RCC 7860 (cell line): ENCODE measurements around the gene ZC3H18.
A peak's percentile ranks its signal among the peaks of the same experiment; 100 is the strongest.

ENCODE experiments used
- DNase-seq: peaks from one replicate; pipeline ENCODE4 v3.0.0-alpha.2; 2015; ENCODE audit warnings: low spot score
- FAIRE-seq: peaks from 2 replicates; lab custom pipeline; 2012; peaks lifted over from hg19 to GRCh38; lab: Jason Lieb, UNC

The ZC3H18 gene

DNA sequence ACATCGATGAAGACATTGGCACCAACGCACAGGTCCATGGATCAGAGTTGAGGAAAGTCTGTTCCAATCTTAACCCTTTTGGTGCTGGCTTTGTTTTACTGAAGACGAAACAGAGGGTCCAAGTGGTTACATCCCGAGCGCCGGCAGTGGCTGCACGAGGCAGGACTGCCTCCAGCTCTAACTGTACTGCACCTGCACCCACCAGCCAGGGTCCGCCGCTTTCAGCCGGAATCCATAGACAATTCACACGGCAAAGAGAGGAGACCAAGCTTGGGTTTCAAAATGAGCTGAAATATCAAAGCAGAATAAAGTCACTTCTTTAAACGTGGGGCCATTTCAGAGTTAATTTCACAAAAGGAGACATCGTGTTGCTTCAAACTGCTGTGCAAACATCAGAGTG is 21.2 kb upstream of the ZC3H18 start:
- DNase-seq (no peak), FAIRE-seq (no peak)

DNA sequence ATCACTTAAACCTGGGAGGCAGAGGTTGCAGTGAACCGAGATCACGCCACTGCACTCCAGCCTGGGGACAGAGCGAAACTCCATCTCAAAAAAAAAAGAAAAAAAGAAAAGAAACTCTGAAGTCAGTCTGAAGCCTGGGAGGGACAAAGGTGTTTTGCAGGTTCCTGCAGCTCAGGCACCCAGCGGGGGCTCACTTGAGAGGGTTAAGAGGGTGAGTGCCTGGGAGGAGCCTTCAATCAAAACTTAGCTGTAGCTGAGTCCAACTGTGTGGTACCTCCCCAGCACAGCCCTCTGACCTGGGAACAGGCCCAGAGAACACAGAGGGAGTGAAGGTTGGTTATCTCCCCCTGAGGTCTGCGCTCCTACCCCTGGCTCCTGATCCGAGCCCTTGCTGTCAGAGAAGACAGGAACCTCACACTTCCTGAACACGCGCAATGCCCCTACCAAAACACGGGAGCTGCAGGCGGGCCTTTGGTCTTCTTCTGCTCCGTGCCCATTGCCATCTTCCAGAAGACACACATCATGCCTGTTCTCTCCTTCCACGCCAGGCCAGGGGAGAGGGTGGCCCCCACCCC is 20.4 kb upstream of the ZC3H18 start:
- FAIRE-seq, result no peak
- DNase-seq, result no peak

DNA sequence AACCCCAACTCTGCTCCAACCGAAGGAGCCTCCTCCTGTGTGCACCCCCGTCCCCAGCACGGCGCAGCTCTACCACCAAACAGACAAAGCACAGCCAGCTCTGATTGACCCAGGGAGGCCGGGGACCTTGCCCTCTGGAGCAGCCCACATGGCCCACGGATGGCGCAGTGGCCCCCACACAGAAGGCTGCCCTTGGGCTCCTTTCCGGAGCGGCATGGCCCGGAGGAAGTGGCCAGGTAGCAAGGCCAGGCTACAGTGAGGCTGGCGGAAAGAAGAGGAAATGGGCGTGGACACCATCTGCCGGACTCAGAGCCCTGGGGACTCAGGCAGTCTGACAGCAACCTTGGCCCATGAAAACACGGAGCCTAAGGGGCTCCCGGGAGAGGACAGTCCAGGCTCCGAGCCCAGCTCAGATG is 19.9 kb upstream of the ZC3H18 start:
- no peak for FAIRE-seq
- no peak for DNase-seq

DNA sequence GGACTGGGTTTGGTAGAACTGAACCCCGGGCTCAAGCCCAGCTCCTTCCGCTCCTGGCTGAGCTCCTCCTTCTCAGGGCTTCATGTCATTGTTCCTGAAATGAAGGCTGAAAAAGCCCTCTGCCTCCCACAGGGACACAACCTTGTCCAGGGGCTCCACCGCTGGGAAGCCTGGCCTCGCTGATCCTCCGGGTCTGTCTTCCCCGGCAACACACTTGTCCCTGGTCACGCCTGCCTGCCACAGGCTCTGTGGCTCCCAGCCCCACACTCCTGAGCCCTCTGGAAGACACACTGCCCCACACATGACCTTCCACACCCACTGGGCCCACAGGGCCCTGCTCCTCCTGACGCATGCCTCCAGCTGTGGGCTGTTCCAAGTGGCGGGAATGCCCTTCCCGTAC is 18.0 kb upstream of the ZC3H18 start:
- FAIRE-seq, result no peak
- DNase-seq, result no peak

DNA sequence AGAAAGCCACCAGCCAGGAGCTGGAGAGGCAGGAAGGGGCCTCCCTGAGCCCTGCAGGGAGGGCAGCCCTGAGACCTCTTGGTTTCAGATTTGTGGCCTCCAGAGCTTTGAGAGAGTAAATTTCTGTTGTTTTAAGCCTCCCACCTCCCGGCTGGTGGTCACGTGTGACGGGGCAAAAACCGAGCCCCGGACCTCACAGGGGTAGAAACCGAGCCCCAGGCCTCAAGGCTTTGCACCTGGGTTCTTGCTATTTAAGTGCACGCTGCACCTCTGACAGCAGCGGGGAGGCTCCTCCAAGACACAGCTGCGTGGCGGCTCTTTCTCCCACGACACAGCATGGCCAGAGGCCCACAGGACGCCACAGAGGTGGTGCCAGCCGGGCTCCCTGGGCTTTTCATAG is 17.4 kb upstream of the ZC3H18 start:
- DNase-seq (no peak), FAIRE-seq (no peak)

DNA sequence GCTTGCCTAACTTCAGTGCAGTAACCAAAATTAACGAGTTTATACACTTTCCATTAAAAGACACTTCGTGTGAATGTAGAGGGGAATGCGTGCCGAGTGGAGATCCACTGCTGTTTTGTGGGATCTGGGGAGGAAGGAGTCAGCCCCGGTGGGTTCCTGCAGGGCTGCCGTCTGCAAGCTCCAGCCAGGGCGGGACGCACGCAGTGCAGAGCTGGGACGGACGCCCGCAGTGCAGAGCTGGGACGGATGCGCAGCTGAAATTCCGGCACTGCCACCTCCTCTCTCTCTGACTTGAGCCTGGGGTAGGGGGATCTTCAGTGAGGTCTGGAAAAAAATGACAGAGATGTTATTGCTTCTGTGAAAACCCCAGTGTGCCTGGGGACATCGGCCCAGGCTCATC is 16.5 kb upstream of the ZC3H18 start:
- FAIRE-seq, result no peak
- no peak for DNase-seq

DNA sequence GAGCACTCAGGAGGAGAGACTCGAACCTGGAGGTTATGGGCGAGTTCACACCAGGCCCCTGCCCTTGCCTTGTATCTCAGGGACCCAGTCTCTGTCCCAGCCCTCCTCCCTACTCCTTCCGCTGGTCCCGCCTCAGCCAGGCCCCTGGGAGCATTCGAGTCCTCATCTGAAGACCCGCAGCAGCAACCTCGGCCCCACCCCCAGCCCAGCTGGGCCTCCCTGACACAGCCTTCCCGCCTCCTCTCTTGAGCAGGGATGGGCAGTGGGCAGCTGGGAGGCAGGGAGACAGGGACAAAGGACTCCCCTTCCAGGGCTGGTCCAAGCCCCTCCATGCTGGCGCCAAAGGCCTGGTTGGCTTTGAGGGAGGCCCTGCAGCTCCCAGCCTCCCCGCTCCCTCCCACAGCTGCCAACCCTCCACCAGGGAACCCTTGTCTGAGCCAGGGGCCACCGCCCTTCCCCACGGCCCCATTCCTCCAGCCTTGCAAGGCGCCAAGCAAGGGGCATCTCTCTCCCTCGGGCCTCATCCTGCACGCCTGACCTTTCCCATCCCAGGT is 15.4 kb upstream of the ZC3H18 start:
- DNase-seq (no peak), FAIRE-seq (no peak)

DNA sequence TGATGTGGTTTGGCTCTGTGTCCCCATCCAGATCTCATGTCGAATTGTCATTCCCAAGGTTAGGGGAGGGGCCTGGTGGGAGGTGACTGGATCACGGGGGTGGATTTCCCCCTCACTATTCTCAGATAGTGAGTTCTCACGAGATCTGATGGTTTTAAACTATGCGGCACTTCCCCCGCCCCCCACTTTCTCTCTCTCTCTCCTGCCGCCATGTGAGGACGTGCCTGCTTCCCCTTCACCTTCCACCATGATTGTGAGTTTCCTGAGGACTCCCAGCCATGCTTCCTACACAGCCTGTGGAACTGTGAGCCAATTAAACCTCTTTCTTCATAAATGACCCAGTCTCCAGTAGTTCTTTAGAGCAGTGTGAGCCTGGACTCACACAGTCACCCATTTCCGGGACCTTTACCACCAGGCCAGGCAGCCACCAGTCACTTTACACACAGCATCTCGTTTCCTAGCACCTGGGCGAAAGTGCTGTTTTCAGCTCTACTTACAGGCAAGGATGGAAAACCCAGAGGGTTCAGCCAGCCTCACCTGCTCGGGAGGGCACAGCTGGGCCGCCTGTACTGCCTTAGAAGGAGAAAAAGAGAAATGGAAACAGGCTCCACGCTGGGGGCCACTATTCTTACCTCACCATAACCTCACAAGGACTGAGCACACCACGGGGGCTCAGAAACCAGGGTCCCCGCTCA is 13.8 kb upstream of the ZC3H18 start:
- FAIRE-seq (no peak), DNase-seq (no peak)

DNA sequence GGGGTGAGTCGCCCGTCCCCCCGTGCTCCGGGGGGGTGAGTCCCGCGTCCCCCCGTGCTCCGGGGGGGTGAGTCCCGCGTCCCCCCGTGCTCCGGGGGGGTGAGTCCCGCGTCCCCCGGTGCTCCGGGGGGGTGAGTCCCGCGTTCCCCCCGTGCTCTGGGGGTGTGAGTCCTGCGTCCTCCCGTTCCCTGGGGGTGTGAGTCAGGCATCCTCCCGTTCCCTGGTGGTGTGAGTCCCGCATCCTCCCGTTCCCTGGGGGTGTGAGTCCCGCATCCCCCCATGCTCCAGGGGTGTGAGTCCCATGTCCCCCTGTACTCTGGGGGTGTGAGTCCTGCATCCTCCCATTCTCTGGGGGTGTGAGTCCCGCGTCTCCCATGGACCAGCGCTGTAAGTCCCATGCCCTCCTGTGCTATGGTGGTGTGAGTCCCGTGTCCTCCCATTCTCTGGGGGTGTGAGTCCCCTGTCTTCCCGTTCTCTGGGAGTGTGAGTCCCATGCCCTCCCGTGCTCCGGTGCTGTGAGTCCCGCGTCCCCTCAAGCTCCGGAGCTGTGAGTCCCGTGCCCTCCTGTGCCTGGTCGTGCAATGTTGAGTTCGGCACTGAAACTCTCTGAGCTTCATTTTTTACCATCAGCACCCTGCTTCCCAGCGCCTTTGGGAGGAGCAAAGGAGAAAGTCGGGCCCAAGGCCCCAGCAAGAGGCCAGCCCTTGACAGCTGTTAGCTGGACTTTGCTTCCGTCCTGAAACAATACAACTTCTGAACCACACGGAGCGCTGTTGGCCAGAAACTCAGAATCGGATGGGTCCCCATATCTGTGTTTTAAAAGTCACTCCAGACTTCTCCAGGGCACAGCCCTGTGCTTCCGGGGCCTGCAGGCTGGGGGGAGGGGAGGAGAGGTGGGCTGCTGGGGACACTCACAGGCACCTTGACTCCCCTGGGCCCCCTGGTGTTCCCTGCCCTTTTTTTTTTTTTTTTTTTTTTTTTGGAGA is 11.5 kb upstream of the ZC3H18 start:
- peak; percentile 35 for DNase-seq
- FAIRE-seq, result no peak

DNA sequence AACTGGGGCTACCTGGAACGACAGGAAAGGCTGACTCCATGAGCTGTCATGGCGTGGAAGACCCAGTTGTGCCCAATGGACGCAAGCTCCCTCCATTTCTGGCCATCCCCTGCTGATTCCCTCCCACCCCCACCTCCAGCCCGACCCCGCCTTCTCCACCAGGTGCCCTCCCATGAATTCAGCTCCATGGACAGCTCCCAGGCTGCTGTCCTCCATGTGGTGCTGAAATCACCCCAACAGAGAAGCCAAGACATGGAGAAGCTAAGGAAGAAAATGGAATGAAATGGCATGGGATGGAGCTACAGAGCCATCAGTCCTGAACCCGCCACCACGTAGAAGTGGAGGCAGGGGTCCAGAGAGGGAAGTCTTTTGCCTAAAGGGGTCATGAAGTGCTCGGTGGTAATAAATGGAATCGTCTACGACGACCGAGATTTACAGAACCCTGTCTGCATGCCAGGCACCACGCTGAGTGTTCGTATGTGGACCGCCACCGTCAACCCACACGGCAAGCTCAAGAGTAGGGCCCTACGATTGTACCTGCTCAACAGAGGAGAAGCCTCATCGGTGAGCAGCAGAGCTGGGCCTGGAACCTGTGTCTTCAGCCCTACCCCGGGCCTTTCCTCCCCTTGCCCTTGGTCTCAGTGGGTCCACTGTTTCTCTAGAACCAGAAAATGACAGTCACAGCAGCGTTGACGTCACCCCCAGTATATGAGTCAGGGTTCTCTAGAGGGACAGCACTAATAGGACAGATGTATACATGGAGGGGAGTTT is 9.3 kb upstream of the ZC3H18 start:
- no peak for FAIRE-seq
- DNase-seq, result no peak

DNA sequence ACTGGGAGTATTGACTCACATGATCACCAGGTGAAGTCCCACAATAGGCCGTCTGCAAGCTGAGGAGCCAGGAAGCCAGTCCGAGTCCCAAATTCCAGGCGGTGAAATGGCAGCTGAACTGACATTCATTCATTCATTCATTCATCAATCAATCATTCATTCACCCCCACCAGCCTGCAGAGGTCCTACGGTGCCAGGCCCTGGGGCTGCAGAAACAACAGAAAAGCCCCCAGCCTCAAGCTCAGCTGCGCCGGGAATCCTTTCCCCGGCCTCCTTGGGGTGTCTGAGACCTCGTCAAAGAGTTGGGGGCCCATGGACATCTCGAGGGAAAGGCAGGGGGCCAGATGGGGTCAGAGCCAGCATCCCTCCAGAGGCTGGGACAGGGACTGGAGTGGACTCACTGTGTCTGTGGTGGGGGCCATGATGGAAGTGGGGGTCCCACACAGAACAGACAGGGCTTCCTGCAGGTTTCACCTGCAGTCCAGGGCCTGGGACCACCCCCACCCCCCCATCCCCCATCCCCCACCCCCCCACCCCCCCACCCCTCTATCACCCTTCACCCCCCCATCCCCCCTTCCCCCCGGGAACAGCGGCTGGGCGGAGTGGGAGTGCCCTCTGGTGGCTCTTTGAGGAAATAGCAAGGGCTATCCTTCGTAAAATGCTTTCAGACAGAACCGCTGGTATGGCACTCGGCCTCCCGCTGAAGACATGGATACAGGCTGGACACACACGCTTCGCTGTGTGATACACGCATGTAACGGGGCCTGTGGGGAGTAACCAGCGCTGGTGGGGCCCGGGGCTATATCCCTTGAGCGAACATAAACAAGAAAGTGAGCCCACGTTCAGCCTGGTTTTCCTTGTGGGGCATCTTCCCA is 8.5 kb upstream of the ZC3H18 start:
- FAIRE-seq (no peak), DNase-seq (peak; percentile 26)

DNA sequence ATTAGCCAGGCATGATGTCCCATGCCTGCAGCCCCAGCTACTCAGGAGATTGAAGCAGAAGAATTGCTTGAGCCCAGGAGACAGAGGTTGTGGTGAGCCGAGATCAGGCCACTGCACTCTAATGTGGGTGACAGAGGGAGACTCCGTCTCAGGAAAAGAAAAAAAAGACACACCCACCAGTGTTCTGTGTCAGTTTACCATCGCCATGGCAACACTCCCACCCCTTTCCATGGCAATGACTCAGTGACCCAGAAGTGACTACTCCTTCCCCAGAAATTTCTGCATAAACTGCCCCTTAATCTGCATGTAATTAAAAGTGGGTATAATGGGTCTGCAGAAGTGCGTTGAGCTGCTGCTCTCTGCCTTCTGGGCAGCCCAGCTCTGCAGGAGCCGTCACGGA is 4.0 kb upstream of the ZC3H18 start:
- DNase-seq, result peak; percentile 28
- no peak for FAIRE-seq

DNA sequence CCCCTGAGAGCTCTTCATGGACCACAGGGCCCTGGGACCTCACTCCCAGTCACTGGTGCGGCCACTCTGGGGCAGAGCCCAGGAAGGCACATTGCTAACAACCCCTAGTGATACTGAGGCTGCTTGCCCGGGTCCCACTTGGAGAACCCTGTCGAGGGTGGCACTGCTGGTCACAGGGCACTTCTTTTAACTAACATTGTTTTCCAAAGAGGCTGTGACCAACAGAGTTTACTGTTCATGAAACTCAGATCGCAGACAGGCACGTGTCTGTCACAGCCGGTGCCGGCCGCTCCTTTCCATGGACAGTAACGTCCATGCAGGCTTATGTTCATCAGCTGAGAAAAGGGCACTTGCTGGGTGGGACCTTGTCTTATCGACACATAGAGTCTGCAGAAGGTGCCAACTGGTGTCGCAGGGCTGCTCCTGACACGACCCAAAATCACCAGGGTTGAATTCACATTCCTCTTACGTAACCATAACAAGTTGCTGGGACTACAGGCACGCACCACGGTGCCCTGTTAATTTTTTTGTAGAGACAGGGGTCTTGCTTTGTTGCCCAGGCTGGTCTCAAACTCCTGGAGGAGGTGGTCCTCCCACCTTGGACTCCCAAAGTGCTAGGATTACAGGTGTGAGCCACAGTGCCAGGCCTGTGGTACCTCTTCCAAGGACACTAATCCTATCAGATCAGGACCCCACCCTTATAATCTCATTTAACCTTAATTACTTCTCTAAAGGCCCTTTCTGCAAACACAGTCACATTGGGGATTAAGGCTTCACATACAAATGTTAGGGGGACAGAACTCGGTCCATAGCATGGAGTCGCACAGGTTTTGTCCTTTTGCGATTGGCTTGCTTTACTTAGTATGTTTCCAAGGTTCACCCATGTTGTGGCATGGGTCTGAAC is 1.2 kb upstream of the ZC3H18 start:
- no peak for DNase-seq
- FAIRE-seq, result no peak

DNA sequence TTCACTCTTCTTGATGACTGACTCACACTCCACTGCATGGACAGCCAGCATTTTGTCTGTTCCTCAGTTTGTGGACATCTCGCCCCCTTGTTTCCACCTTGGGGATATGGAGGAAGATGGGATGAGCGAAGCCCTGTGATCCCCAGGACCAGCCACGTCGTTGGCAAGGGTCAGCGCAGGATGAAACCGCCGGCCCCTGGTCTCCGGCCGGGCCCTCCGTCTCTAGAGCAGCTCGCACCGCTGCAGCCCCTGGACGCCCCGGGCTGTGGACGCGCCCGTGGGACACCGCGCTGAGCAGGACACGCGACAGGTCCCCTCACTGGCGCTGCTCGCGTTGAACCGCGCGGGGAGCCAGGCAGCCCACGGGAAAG is 604 bp upstream of the ZC3H18 start:
- DNase-seq (no peak), FAIRE-seq (no peak)

DNA sequence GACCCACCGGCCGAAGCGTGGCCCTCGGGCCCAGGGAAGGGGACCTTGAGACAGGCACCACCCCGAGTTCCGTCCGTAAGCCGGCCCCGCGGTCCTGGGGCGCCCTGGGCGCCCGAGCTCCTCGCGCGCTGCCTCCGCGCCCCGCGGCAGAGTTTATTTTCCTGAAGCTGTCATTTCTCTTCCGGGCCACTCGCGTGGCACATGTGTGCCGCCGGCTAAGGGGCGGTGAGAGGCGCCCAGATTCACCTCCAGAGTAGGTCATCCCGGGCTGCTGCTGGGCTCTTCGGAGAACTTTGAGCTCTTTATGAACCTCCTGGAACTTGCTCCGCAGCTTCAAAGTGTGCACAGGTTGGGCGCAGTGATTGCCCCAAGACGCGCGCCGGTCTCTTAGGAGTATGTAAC is 489 bp downstream of the ZC3H18 start:
- FAIRE-seq (no peak), DNase-seq (no peak)

DNA sequence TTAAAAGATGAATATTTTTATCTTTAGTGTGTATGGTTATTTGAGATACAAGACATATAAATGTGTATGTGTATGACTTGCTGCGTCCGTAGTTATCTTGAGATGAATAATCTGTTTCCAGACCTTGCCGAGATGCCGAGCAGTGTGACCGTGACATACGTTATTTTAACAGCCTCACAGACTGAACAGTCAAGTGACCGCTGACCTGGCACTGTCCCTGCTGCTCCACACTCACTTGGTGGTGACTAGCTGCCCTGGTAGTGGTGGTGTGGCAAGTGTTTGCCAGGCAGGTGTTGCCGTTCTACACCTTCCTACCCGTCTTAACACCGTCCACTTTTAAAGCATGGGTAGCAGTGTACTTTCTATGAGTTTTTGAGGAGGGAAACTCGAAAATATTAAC is 5.0 kb downstream of the ZC3H18 start:
- DNase-seq (no peak), FAIRE-seq (no peak)

DNA sequence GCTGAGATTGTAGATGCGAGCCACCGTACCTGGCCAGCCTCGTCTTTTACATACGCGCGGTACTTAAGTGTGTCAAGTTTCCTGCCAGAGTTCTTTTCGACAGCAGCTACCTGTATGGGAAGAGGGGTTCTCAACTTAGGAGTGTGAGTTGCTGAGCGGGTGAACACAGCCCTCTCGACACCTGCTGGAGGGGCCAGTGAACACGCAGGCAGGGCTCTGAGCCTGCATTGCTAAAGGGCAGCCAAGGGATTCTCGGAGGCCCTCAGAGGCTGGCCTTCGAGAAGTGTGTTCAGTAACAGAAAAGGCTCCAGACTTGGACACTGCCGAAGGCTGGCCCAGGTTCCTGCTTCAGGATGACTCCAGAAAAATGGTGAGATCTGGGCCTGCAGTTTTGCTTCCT is 6.1 kb downstream of the ZC3H18 start:
- no peak for FAIRE-seq
- DNase-seq, result no peak

DNA sequence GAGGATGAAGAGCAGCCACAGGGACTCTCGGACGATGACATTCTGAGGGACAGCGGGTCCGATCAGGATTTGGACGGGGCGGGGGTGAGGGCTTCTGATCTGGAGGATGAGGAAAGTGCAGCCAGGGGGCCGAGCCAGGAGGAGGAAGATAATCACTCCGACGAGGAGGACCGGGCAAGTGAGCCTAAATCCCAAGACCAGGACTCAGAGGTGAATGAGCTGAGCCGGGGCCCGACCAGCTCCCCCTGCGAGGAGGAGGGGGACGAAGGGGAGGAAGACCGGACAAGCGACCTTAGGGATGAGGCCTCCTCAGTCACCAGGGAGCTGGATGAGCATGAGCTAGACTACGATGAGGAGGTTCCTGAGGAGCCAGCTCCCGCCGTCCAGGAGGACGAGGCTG is 7.0 kb downstream of the ZC3H18 start:
- no peak for DNase-seq
- FAIRE-seq, result no peak
